DOHH2 (cell line): Measurements from ENCODE around the gene CDH4.

Experiments used
- H3F3A ChIP-seq: fragments of 200-600 bp; sonication (generic), shearing (Covaris generic); 2 replicates; pipeline ENCODE4 v1.6.0; 2016; ENCODE audit warnings: antibody characterized with exemption, mild to moderate bottlenecking; ENCODE audit not compliant: control insufficient read depth, insufficient read depth
- H3K27ac ChIP-seq: fragments of 200-600 bp; sonication (generic); 2 replicates; pipeline ENCODE4 v1.5.1; 2014; ENCODE audit warnings: low read depth, mild to moderate bottlenecking, low read length, moderate library complexity
- H3K27me3 ChIP-seq: fragments of 200-600 bp; sonication (generic); 2 replicates; pipeline ENCODE4 v1.6.1; 2014; ENCODE audit warnings: mild to moderate bottlenecking, low read length, mixed read lengths; ENCODE audit not compliant: control insufficient read depth
- H3K36me3 ChIP-seq: fragments of 200-600 bp; sonication (generic); 2 replicates; pipeline ENCODE4 v1.6.1; 2014; ENCODE audit warnings: mild to moderate bottlenecking, low read length, moderate library complexity, mixed read lengths; ENCODE audit not compliant: control insufficient read depth
- H3K4me1 ChIP-seq: fragments of 200-600 bp; sonication (generic); 2 replicates; pipeline ENCODE4 v1.6.1; 2014; ENCODE audit warnings: mild to moderate bottlenecking, low read length, mixed read lengths; ENCODE audit not compliant: control insufficient read depth
- H3K4me2 ChIP-seq: fragments of 200-600 bp; sonication (generic); 2 replicates; pipeline ENCODE4 v1.6.0; 2014; ENCODE audit warnings: mild to moderate bottlenecking, low read length, moderate library complexity
- H3K4me3 ChIP-seq: fragments of 200-600 bp; sonication (generic); 2 replicates; pipeline ENCODE4 v1.5.1; 2014; ENCODE audit warnings: mild to moderate bottlenecking, low read length, mixed read lengths
- H3K79me2 ChIP-seq: fragments of 200-600 bp; sonication (generic); 2 replicates; pipeline ENCODE4 v1.6.1; 2014; ENCODE audit warnings: mild to moderate bottlenecking, low read length, mixed read lengths; ENCODE audit not compliant: control insufficient read depth
- H3K9me2 ChIP-seq: fragments of 200-600 bp; sonication (generic); replicated peaks from 2 replicates; pipeline ENCODE4 v1.6.1; 2014; ENCODE audit warnings: mild to moderate bottlenecking, low read length, mixed read lengths; ENCODE audit not compliant: control insufficient read depth
- H3K9me3 ChIP-seq: fragments of 200-600 bp; sonication (generic); 2 replicates; pipeline ENCODE4 v1.6.1; 2014; ENCODE audit warnings: antibody characterized with exemption, low read length, mixed read lengths; ENCODE audit not compliant: control insufficient read depth, insufficient read depth
- H4K20me1 ChIP-seq: fragments of 200-600 bp; sonication (generic); 2 replicates; pipeline ENCODE4 v1.6.0; 2014; ENCODE audit warnings: low read depth, mild to moderate bottlenecking, antibody characterized with exemption, low read length, moderate library complexity; ENCODE audit not compliant: control insufficient read depth, insufficient read depth
- CTCF ChIP-seq: fragments of 200-600 bp; sonication (generic); IDR thresholded peaks from one replicate; pipeline ENCODE4 v1.5.1; 2014; ENCODE audit warnings: antibody characterized with exemption, mild to moderate bottlenecking, low read depth, low read length; ENCODE audit not compliant: poor library complexity, severe bottlenecking
- EZH2phosphoT487 ChIP-seq: fragments of 200-600 bp; sonication (generic); IDR thresholded peaks from 2 replicates; pipeline ENCODE4 v1.6.1; 2017; ENCODE audit warnings: borderline replicate concordance, mild to moderate bottlenecking, antibody characterized with exemption, low read length, moderate library complexity, mixed read lengths

Gene CDH4

GRCh38 chr20:61806995-61807394, 554.9 kb downstream of the CDH4 start:
- Histone ChIP-seq H3K79me2 (no peaks in the 10 kb centered on the region), H3K9me3 (no peaks in the 10 kb centered on the region), H3K27ac (no peak overlapping the region), H3K4me1 (no peaks in the 10 kb centered on the region), H4K20me1 (no peaks in the 10 kb centered on the region), H3K36me3 (no peaks in the 10 kb centered on the region), H3F3A (no peaks in the 10 kb centered on the region), H3K4me3 (no peak overlapping the region), H3K4me2 (no peak overlapping the region), H3K9me2 (no peaks in the 10 kb centered on the region), H3K27me3 (no peaks in the 10 kb centered on the region)
- TF ChIP-seq CTCF (no peak), EZH2phosphoT487 (no peak)

GRCh38 chr20:61807471-61808160, 555.6 kb downstream of the CDH4 start:
- Histone ChIP-seq H3K36me3 (no peaks in the 10 kb centered on the region), H3K9me2 (no peaks in the 10 kb centered on the region), H3K27ac (no peak overlapping the region), H3K4me2 (no peak overlapping the region), H3K9me3 (no peaks in the 10 kb centered on the region), H4K20me1 (no peaks in the 10 kb centered on the region), H3K27me3 (no peaks in the 10 kb centered on the region), H3K79me2 (no peaks in the 10 kb centered on the region), H3K4me3 (no peak overlapping the region), H3K4me1 (no peaks in the 10 kb centered on the region), H3F3A (no peaks in the 10 kb centered on the region)
- no peak for TF ChIP-seq EZH2phosphoT487
- no peak for TF ChIP-seq CTCF

GRCh38 chr20:61808447-61808846, 556.4 kb downstream of the CDH4 start:
- H3K27me3 ChIP-seq: no peaks in the 10 kb centered on the region

More at GRCh38 chr20:61808447-61808846, 556.4 kb downstream of the CDH4 start:
- H3K9me2 ChIP-seq: no peaks in the 10 kb centered on the region
- no peaks in the 10 kb centered on the region for H3K79me2 ChIP-seq
- no peaks in the 10 kb centered on the region for H3K36me3 ChIP-seq
- TF ChIP-seq EZH2phosphoT487: no peak
- no peak for TF ChIP-seq CTCF
- H3K27ac ChIP-seq: no peak overlapping the region
- H3K9me3 ChIP-seq: no peaks in the 10 kb centered on the region
- no peaks in the 10 kb centered on the region for H3F3A ChIP-seq
- H3K4me2 ChIP-seq: no peak overlapping the region
- H3K4me3 ChIP-seq: no peak overlapping the region
- no peaks in the 10 kb centered on the region for H3K4me1 ChIP-seq
- H4K20me1 ChIP-seq: no peaks in the 10 kb centered on the region
